HG03460 (cell line): ENCODE measurements around the gene LY6G5C.

Experiments used
- ATAC-seq: cut with Tn5 transposase; IDR thresholded peaks from one replicate; pipeline ENCODE4 v1.9.1; 2021; ENCODE audit not compliant: unreplicated experiment

LY6G5C gene

DNA sequence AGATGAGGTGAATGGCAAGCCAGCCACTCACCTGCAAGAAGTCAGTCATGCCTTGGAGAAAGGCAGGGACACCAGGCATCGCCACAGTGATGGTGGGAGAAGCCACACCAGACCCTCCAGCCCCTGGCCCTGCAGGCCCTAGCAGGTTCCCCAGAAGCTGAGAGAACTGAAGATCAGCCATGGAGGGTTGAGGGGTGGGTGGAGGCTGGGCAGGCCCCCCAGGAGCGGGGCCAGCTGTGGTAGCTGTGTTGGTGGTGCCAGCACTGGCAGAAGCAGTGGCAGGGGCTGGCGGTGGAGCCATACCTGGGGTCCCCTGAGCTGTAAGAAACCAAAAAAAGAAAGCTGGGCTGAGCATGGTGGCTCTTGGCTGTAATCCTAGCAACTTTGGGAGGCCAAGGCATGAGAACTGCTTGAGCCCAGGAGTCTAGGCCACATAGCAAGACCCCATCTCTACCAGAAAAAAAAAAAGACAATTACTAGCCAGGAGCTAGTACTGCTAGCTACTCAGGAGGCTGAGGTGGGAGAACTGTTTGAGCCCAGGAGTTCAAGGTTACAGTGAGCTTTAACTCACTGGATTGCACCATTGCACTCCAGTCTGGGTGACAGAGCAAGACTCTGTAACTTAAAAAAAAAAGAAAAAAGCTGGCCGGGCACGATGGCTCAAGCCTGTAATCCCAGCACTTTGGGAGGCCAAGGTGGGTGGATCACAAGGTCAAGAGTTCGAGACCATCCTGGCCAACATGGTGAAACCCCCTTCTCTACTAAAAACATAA lies 37.9 kb downstream of the LY6G5C start:
- ATAC-seq = no peak

- no peak for ATAC-seq
Observed at GRCh38 chr6:31641370-31641769, 39.5 kb downstream of the LY6G5C start.

GRCh38 chr6:31640612-31641011 lies 40.3 kb downstream of the LY6G5C start:
- ATAC-seq = no peak

DNA sequence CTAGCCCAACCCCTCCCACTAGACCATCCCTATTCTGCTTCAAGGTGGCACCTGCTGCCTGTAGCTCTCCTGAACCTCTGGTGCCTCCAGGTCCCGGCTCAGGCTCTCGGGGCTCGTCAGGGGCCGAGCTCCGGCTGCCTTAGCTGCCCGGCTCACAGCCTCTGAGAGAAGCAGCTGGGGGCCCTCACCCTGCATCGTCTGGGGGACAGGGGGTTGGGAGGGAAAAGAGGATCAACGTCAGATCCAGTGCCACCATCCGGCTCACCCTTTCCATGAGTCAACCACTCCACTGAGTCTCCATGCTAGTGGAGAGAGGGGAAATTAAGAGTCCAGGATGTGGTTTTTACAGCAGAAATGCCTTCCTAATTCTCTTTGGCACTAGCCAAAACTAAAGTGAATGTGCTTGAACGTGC lies 41.4 kb downstream of the LY6G5C start:
- no peak for ATAC-seq

DNA sequence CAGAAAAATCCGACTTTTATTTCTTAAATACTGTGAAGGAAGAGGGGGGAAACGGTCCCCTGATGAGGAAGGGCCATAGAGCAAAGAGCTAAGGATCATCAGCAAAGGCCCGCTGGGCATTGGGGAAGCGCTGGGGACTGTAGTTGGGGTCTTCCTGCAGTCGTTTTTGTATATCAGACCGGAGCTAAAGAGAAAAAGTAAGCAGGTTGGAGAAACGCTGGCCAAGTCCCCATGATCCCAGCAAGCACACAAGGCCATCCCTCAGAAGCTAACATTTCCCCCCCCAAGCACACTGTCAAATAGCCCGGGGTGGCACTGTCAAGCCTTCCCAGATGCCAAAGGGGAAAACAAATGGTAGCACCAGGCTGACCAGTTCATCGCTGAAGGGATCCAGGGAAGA lies 41.8 kb downstream of the LY6G5C start:
- no peak for ATAC-seq

DNA sequence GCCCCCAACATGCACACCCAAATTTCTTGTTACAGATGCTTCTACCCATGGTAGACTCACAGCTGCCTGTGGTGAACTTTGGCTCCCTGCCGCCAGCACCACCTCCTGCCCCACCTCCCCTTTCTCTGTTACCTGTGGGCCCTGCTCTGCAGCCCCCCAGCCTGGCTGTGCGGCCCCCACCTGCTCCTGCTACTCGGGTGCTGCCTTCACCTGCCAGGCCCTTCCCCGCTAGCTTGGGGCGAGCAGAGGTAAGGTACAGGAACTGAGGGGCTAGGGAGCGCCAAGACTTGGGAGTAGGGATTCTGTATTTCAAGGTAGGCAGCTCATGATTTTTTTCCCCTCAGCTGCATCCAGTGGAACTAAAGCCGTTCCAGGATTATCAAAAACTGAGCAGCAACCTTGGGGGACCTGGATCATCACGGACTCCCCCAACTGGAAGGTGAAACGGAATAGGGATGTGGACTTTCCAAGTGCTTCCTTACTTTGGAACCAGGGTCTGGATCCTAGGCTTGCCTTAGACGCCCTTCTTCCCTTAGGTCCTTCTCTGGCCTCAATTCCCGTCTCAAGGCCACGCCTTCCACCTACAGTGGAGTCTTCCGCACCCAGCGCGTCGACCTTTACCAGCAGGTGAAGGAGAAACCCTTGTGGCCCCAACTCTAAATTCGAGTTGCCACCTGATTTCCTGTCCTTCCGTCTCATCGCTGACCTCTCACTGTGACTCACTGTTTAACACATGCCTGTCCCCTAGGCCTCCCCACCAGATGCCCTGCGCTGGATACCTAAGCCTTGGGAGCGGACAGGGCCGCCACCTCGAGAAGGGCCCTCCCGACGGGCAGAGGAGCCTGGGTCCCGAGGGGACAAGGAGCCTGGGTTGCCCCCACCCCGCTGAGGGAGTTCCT lies 43.9 kb downstream of the LY6G5C start:
- ATAC-seq = no peak

- ATAC-seq = no peak
Observed at GRCh38 chr6:31634969-31635575, 45.8 kb downstream of the LY6G5C start.

GRCh38 chr6:31634131-31634530 lies 46.7 kb downstream of the LY6G5C start:
- ATAC-seq = no peak

DNA sequence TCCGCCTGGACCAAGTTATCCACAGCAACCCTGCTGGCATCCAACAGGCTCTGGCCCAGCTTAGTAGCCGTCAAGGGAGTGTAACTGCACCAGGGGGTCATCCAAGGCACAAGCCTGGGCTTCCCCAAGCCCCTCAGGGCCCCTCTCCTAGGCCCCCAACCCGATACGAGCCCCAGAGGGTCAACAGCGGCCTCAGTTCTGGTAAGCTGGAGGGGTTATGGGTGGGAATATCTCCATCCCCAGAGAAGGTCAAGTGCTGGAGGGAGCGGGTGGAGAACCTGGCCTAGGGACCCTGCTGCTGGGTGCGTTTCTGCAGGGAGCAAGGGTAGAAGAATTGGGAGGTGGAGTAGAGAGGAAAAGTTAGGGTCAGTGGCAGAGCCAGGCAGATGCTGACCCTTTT lies 47.4 kb downstream of the LY6G5C start:
- ATAC-seq = no peak

DNA sequence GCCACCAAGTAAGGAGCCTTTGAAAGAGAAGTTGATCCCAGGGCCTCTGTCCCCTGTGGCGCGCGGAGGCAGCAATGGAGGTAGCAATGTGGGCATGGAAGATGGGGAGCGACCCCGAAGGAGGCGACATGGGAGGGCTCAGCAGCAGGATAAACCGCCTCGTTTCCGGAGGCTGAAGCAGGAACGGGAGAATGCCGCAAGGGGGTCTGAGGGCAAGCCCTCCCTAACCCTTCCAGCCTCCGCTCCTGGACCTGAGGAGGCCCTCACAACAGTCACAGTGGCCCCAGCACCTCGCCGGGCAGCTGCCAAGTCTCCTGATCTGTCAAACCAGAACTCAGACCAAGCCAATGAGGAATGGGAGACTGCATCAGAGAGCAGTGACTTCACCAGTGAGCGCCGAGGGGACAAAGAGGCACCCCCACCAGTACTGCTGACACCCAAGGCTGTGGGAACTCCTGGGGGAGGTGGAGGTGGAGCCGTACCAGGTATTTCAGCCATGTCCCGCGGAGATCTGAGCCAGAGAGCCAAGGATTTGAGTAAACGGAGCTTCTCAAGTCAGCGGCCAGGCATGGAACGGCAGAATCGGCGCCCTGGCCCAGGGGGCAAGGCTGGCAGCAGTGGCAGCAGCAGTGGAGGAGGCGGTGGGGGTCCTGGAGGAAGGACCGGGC lies 48.5 kb downstream of the LY6G5C start:
- no peak for ATAC-seq

DNA sequence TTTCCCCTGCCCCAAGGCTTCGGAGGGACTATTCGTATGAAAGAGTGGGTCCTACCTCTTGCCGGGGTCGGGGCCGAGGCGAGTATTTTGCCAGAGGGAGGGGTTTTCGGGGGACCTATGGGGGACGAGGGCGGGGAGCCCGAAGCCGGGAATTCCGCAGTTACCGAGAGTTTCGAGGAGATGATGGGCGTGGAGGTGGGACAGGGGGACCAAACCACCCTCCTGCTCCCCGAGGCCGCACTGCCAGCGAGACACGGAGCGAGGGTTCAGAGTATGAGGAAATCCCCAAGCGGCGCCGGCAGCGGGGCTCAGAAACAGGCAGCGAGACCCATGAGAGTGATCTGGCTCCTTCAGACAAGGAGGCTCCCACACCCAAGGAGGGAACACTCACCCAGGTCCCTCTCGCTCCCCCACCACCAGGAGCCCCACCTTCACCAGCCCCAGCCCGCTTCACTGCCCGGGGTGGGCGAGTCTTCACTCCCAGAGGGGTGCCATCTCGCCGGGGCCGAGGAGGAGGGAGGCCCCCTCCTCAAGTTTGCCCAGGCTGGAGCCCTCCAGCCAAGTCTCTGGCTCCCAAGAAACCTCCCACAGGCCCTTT lies 49.1 kb downstream of the LY6G5C start:
- ATAC-seq = no peak

DNA sequence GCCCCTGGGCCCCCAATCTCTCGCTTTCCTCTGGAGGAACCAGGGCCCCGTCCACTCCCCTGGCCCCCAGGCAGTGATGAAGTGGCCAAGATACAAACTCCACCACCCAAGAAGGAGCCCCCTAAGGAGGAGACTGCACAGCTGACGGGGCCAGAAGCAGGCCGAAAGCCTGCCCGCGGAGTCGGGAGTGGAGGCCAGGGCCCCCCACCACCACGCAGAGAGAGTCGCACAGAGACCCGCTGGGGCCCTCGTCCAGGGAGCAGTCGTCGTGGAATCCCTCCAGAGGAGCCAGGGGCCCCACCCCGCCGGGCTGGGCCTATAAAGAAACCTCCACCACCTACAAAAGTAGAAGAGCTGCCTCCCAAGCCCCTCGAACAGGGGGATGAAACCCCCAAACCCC lies 49.7 kb downstream of the LY6G5C start:
- no peak for ATAC-seq

DNA sequence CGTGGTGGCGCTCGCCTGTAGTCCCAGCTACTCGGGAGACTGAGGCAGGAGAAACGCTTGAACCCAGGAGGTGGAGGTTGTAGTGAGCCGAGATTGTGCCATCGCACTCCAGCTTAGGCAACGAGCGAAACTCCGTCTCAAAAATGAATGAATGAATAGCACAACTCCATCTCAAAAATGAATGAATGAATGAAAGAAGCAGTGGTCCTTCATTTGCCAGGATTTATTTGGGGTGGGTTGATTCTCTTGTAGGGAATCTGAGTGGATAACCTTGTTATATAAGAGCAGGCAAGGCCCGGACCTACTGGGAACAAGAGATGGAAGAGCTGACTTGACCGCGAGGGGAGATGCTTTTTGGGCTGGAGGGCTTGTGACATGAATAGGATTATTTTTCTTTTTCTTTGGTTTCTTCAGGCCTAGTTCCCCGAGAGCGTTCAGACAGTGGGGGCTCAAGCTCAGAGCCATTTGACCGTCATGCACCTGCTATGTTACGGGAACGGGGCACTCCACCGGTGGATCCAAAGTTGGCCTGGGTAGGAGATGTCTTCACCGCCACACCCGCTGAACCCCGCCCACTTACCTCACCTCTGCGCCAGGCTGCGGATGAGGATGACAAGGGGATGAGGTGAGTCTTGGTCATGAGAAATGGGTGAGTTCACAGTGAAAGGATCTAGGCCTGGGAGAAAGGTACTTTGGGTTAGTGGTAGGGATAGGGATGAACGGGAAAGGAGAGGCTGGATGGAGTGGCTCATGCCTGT lies 50.5 kb downstream of the LY6G5C start:
- ATAC-seq = no peak

GRCh38 chr6:31629014-31629413 lies 51.9 kb downstream of the LY6G5C start:
- ATAC-seq = no peak

DNA sequence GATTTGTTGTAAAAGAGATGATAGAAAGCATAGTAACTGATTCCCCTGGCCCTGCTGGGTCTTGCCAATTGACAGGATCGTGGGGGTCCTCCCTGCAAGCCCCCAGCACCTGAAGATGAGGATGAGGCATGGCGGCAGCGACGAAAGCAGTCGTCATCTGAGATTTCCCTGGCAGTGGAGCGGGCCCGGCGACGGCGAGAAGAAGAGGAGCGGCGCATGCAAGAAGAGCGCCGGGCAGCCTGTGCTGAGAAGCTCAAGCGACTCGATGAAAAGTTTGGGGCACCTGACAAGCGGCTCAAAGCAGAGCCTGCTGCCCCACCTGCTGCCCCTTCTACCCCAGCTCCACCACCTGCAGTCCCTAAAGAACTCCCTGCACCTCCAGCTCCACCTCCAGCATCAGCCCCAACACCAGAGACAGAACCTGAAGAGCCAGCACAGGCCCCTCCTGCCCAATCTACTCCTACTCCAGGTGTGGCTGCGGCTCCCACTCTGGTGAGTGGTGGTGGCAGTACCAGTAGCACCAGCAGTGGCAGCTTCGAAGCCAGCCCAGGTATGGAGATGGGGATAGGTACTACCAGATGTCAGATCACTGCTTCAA lies 53.1 kb downstream of the LY6G5C start:
- no peak for ATAC-seq

DNA sequence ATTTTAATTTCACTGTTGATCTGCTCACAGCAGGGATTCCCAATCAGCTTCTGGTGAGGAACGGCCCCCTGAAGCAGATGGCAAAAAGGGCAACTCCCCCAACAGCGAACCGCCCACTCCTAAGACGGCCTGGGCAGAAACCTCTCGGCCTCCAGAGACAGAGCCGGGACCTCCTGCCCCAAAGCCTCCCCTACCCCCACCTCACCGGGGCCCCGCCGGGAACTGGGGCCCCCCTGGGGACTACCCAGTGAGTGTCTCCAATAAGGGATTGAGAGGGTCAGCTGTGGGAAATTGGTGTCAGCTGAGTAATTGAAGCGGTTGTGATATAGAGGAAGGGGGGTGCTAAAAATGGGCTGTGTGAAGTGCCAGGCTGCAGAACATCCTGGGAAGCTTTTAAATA lies 53.9 kb downstream of the LY6G5C start:
- ATAC-seq = no peak
